GM12874 (cell line): Measurements from ENCODE around the gene PHYH.

ENCODE experiments used
- TF ChIP-seq, protein P1 (sequence below): IDR thresholded peaks from 2 replicates; pipeline ENCODE4 v1.5.1; 2011; ENCODE audit warnings: low read depth, mild to moderate bottlenecking, control low read depth, low read length, moderate library complexity; ENCODE audit not compliant: insufficient read depth

Gene PHYH

DNA sequence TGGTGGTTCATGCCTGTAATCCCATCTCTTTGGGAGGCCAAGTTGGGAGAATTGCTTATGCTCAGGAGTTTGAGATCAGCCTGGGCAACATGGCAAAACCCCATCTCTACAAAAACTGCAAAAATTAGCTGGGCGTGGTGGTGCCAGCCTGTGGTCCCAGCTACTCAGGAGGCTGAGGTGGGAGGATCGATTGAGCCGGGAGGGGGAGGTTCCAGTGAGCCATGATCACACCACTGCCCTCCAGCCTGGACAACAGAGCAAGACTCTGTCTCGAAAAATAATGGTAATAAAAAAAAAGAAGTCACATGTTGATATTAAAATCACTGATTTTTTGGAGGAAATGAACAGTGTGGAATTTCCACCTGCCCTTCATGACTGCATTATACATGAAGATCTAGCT lies 15.8 kb downstream of the PHYH start:
- TF ChIP-seq, protein P1, sequence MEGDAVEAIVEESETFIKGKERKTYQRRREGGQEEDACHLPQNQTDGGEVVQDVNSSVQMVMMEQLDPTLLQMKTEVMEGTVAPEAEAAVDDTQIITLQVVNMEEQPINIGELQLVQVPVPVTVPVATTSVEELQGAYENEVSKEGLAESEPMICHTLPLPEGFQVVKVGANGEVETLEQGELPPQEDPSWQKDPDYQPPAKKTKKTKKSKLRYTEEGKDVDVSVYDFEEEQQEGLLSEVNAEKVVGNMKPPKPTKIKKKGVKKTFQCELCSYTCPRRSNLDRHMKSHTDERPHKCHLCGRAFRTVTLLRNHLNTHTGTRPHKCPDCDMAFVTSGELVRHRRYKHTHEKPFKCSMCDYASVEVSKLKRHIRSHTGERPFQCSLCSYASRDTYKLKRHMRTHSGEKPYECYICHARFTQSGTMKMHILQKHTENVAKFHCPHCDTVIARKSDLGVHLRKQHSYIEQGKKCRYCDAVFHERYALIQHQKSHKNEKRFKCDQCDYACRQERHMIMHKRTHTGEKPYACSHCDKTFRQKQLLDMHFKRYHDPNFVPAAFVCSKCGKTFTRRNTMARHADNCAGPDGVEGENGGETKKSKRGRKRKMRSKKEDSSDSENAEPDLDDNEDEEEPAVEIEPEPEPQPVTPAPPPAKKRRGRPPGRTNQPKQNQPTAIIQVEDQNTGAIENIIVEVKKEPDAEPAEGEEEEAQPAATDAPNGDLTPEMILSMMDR, result no peak

DNA sequence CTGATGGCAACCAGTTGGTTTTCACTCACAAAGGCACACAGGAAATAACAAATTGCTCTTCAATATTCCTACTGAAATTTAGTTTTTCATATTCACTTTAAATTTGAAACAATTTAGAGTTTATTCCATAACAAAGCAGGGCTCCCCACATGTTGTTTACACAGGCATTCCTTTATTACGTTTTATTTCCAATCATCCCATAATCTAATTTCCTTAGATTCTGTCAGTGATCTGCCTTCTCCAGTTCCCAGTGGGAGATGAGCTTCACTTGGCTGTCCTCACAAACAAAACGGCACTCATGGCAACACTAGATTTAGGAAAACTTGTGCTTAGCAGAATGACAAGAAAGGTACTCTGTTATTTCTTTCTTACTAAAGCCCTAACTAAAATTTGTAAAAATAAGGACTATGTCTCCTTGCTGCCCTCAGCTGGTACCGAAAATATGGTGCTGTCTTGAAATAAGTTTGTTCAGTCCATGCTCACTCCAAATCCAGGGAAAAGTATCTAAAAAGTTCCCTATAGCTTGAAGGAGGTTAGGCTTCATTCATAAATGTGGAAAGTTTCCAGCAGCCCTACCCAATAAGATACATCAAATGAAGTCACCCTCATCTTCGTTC lies 23.0 kb downstream of the PHYH start:
- TF ChIP-seq, protein P1, result no peak

DNA sequence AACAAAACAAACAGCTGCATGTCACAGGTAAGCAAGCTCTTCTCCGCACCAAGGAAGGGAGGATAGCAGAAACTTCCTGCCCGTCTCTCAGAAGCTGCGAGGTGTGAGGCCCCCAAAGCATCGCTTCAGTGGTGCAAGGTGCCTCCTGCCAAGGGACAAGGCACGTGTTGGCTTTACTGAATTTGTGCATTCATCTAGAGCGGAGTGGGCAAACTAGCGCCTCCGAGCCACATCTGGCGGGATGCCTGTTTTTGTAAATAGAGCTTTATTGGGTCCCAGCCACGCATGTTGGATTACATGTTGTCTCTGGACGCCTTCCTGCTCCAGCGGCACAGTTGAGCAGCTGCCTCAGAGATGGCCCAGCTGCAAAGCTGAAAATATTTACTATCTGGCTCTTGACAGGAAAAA lies 27.7 kb downstream of the PHYH start:
- TF ChIP-seq, protein P1, result no peak

DNA sequence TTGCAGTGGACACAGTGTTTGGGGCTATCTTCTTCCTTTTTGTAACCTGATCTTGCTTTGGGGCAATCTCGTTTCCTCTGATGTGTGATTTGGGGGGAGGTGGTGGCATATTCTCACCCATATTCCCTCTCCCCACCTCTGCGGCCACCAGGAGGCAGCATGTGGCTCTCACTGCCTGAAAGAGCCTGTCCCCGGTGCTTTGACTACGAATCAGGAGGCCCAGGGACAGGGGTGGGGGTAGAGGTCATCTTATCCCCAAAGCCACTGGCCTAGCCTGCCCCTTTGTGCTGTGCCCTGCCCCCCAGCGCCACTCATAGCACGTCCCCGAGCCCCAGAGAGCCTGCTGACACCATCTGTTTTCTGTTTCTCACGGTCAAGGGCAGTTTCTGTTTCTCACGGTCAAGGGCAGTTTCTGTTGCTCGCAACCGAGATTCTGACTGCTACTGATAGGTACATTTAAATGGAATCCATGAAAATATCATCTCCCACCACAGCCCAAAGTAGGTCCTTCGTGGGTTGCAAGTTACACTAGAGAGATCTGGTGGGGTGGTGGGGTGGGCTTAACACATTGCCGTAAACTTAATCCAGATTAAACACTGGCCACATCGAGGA lies 28.2 kb downstream of the PHYH start:
- TF ChIP-seq, protein P1, result peak; percentile 84

DNA sequence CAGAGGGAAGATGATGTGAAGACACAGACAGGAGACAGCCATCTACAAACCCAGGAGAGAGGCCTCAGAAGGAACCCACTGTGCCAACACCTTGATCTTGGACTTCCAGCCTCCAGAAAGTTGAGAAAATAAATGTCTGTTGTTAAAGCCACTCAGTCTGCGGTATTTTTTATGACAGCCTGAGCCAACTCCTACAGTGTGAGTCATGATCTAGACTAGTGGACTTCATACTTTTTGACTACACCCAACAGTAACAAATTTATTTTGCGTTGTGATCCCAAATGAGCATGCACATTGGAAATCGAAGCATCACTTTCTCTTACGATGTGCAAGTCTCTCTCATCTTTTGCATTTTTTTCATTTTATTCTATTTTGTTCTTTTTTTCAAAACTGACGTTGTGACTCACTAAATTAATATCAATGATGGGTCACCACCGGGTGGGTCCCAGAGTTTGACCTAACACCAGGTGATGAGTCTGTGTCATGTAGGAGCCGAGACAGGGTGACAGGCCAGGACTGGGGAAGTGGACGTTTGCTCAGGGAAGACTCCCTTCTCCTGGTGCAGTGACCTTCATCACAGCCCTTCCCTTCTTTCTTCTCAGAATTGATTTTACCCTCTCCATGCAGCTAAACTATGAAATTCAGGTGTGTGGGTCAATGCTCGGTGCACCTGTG lies 28.9 kb downstream of the PHYH start:
- TF ChIP-seq, protein P1, result no peak

DNA sequence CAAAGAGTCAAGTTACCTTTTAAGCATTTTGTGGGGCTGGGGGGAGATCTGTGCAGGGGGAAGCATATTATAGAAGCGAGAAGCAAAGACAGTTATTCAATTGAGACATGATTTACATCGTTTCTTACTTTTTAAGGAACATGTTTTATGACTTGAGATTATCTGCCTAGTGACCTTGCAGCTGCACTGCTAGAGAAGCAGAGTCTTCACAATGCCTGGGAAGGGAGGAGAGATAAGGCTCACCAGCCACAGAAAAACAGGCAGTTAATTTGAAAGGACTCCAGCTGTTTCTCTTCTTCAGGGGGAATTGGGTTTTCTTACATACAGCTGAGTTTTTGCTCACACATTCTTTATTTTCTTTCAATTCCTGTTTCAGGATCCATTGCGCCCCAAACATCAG lies 31.0 kb downstream of the PHYH start:
- TF ChIP-seq, protein P1, result no peak

DNA sequence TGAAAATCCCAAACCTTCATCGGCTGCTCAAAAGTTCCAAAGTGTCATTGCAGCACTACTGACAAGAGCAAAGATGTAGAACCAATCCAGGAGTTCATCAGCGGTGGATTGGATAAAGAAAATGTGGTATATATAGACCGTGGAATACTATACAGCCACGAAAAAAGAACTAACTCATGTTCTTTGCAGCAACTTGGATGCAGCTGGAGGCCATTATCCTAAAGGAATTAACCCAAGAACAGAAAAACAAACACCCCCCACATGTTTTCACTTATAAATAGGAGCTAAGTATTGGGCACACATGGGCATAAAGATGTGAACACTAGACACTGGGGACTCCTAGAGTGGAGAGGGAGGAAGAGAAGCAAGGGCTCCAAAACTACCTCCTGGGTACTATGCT lies 31.6 kb downstream of the PHYH start:
- TF ChIP-seq, protein P1, result no peak
